IPS-20b (cell line): Measurements from ENCODE around the gene KCNQ1.

Experiments used
- H3K27ac ChIP-seq: one replicate; pipeline ENCODE4 v1.5.1; 2013; ENCODE audit warnings: low read length
- H3K27me3 ChIP-seq: 2 replicates; pipeline ENCODE4 v1.6.1; 2013; ENCODE audit warnings: mild to moderate bottlenecking, low read length, inconsistent platforms; ENCODE audit not compliant: insufficient read depth
- H3K36me3 ChIP-seq: 2 replicates; pipeline ENCODE4 v1.6.1; 2013; ENCODE audit warnings: low read depth, mild to moderate bottlenecking, inconsistent platforms, low read length, moderate library complexity; ENCODE audit not compliant: insufficient read depth
- H3K4me1 ChIP-seq: 2 replicates; pipeline ENCODE4 v1.6.1; 2013; ENCODE audit warnings: mild to moderate bottlenecking, control low read depth, inconsistent platforms, low read length, moderate library complexity; ENCODE audit not compliant: insufficient read depth
- H3K4me3 ChIP-seq: 2 replicates; pipeline ENCODE4 v1.5.1; 2013; ENCODE audit warnings: mild to moderate bottlenecking, low read length, inconsistent platforms
- H3K9ac ChIP-seq: 2 replicates; pipeline ENCODE4 v1.6.1; 2013; ENCODE audit warnings: low read depth, mild to moderate bottlenecking, inconsistent platforms, low read length, moderate library complexity
- H3K9me3 ChIP-seq: 2 replicates; pipeline ENCODE4 v1.6.1; 2013; ENCODE audit warnings: mild to moderate bottlenecking, low read depth, low read length, inconsistent platforms; ENCODE audit not compliant: insufficient read depth

KCNQ1 gene

GRCh38 chr11:2700415-2701211 lies 255.8 kb downstream of the KCNQ1 start:
- Histone ChIP-seq H3K27ac (no peak overlapping the region), H3K9ac (no peak overlapping the region), H3K36me3 (no peaks in the 10 kb centered on the region), H3K4me1 (peaks cover 36% of the 10 kb centered on the region), H3K9me3 (no peaks in the 10 kb centered on the region), H3K4me3 (peak overlapping the region; percentile 60), H3K27me3 (peaks cover 64% of the 10 kb centered on the region)

GRCh38 chr11:2701230-2701629 lies 256.4 kb downstream of the KCNQ1 start:
- peaks cover 70% of the 10 kb centered on the region for H3K27me3 ChIP-seq

GRCh38 chr11:2701898-2702434 lies 257.2 kb downstream of the KCNQ1 start:
- Histone ChIP-seq H3K4me3 (no peak overlapping the region), H3K9ac (no peak overlapping the region), H3K36me3 (no peaks in the 10 kb centered on the region), H3K27me3 (peaks cover 77% of the 10 kb centered on the region), H3K4me1 (peaks cover 30% of the 10 kb centered on the region), H3K9me3 (no peaks in the 10 kb centered on the region), H3K27ac (no peak overlapping the region)

More at GRCh38 chr11:2701230-2701629, 256.4 kb downstream of the KCNQ1 start:
- Histone ChIP-seq H3K4me3 (no peak overlapping the region), H3K4me1 (peaks cover 36% of the 10 kb centered on the region), H3K9me3 (no peaks in the 10 kb centered on the region), H3K36me3 (no peaks in the 10 kb centered on the region), H3K9ac (no peak overlapping the region), H3K27ac (no peak overlapping the region)

- Histone ChIP-seq H3K27me3 (peaks cover 83% of the 10 kb centered on the region), H3K36me3 (no peaks in the 10 kb centered on the region), H3K9ac (no peak overlapping the region), H3K9me3 (no peaks in the 10 kb centered on the region), H3K27ac (no peak overlapping the region), H3K4me1 (peaks cover 21% of the 10 kb centered on the region), H3K4me3 (no peak overlapping the region)
These were observed 258.1 kb downstream of the KCNQ1 start for GRCh38 chr11:2702771-2703362.

- H3K4me3 ChIP-seq: no peak overlapping the region
- peaks cover 16% of the 10 kb centered on the region; the same call in 1 of the 2 replicates for H3K4me1 ChIP-seq
- H3K27ac ChIP-seq: no peak overlapping the region
- H3K27me3 ChIP-seq: peaks cover 86% of the 10 kb centered on the region
- H3K36me3 ChIP-seq: no peaks in the 10 kb centered on the region
- no peak overlapping the region for H3K9ac ChIP-seq
- H3K9me3 ChIP-seq: no peaks in the 10 kb centered on the region
These were observed 258.7 kb downstream of the KCNQ1 start for GRCh38 chr11:2703363-2704141.

- Histone ChIP-seq H3K27me3 (peaks cover 86% of the 10 kb centered on the region), H3K36me3 (no peaks in the 10 kb centered on the region), H3K4me3 (no peak overlapping the region), H3K9ac (no peak overlapping the region), H3K4me1 (peaks cover 16% of the 10 kb centered on the region; the same call in 1 of the 2 replicates), H3K9me3 (no peaks in the 10 kb centered on the region), H3K27ac (no peak overlapping the region)
These were observed 259.5 kb downstream of the KCNQ1 start for GRCh38 chr11:2704356-2704755.

- Histone ChIP-seq H3K4me1 (peaks cover 16% of the 10 kb centered on the region; the same call in 1 of the 2 replicates), H3K9me3 (no peaks in the 10 kb centered on the region), H3K27ac (no peak overlapping the region), H3K4me3 (no peak overlapping the region), H3K36me3 (no peaks in the 10 kb centered on the region), H3K27me3 (peaks cover 93% of the 10 kb centered on the region), H3K9ac (no peak overlapping the region)
These were observed 260.2 kb downstream of the KCNQ1 start for GRCh38 chr11:2704896-2705606.

GRCh38 chr11:2706321-2706720 lies 261.5 kb downstream of the KCNQ1 start:
- Histone ChIP-seq H3K4me1 (peaks cover 13% of the 10 kb centered on the region; the same call in 1 of the 2 replicates), H3K9ac (no peak overlapping the region), H3K27me3 (peaks cover 98% of the 10 kb centered on the region), H3K27ac (no peak overlapping the region), H3K36me3 (no peaks in the 10 kb centered on the region), H3K4me3 (no peak overlapping the region), H3K9me3 (peaks cover 13% of the 10 kb centered on the region)

- peaks cover 14% of the 10 kb centered on the region for H3K9me3 ChIP-seq
- H3K36me3 ChIP-seq: no peaks in the 10 kb centered on the region
- H3K4me1 ChIP-seq: peaks cover 10% of the 10 kb centered on the region; the same call in 1 of the 2 replicates
- H3K27ac ChIP-seq: no peak overlapping the region
- no peak overlapping the region for H3K4me3 ChIP-seq
- peaks cover 98% of the 10 kb centered on the region for H3K27me3 ChIP-seq
- no peak overlapping the region for H3K9ac ChIP-seq
These were observed 262.9 kb downstream of the KCNQ1 start for GRCh38 chr11:2707736-2708135.

- Histone ChIP-seq H3K27ac (no peak overlapping the region), H3K36me3 (no peaks in the 10 kb centered on the region), H3K9me3 (peaks cover 14% of the 10 kb centered on the region), H3K4me3 (no peak overlapping the region), H3K4me1 (peaks cover 8% of the 10 kb centered on the region; the same call in 1 of the 2 replicates), H3K27me3 (peaks cover 98% of the 10 kb centered on the region), H3K9ac (no peak overlapping the region)
These were observed 263.4 kb downstream of the KCNQ1 start for GRCh38 chr11:2708151-2708581.

GRCh38 chr11:2708757-2709281 lies 264.0 kb downstream of the KCNQ1 start:
- Histone ChIP-seq H3K9ac (no peak overlapping the region), H3K36me3 (no peaks in the 10 kb centered on the region), H3K9me3 (peaks cover 14% of the 10 kb centered on the region), H3K27ac (no peak overlapping the region), H3K4me3 (no peak overlapping the region), H3K27me3 (peaks cover 98% of the 10 kb centered on the region), H3K4me1 (peaks cover 2% of the 10 kb centered on the region; the same call in 1 of the 2 replicates)
